ENCODE data around the gene POLD2.

Gene POLD2

DNA sequence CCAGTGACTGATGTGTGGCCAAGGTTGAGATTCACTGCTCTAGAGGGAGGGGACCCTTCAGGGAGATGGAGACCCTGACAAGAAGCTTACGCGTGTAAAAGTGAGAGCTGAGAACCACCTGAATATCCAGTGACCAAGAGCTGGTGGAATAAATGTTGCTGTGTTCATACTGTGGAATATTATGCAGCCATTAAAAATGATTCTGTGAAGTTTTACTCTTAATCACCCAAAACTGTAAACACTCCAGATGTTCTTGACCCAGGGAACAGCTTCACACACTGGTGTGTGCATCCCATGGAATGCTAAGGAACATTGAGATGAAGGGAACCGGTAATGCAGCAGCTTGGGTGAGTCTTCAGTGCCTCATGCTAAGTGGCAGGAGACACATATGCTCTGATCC, 36.7 kb downstream of the POLD2 start:
- H3K4me3 ChIP-seq (ENCODE audit: low read depth, low read length): no peak overlapping the region
- ChIA-PET POLR2A (interaction anchor here (1.2 kb wide), 1 partner anchor 37 kb away, joined by 3 read pairs; the partner anchor contains the start of gene POLD2), CTCF (interaction anchor here (0.7 to 2.2 kb wide), 6 partner anchors 8 to 155 kb away, joined by 3 to 15 read pairs (median 3); no protein-coding TSS in a partner anchor)
- TF ChIP-seq, protein P1, sequence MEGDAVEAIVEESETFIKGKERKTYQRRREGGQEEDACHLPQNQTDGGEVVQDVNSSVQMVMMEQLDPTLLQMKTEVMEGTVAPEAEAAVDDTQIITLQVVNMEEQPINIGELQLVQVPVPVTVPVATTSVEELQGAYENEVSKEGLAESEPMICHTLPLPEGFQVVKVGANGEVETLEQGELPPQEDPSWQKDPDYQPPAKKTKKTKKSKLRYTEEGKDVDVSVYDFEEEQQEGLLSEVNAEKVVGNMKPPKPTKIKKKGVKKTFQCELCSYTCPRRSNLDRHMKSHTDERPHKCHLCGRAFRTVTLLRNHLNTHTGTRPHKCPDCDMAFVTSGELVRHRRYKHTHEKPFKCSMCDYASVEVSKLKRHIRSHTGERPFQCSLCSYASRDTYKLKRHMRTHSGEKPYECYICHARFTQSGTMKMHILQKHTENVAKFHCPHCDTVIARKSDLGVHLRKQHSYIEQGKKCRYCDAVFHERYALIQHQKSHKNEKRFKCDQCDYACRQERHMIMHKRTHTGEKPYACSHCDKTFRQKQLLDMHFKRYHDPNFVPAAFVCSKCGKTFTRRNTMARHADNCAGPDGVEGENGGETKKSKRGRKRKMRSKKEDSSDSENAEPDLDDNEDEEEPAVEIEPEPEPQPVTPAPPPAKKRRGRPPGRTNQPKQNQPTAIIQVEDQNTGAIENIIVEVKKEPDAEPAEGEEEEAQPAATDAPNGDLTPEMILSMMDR (IDR thresholded peaks at IDR 0.05; ENCODE audit: insufficient read depth, low read length, missing control alignments): no peak
- no peak for DNase-seq (ENCODE audit: low read depth, low spot score)

GRCh38 chr7:44085546-44085945, 37.8 kb downstream of the POLD2 start:
- ChIA-PET CTCF (interaction anchor here (1.1 to 2.2 kb wide), 3 partner anchors 13 to 108 kb away, joined by 3 to 15 read pairs (median 10); no protein-coding TSS in a partner anchor), POLR2A (no interaction called here)
- DNase-seq (ENCODE audit: low read depth, low spot score): no peak
- TF ChIP-seq, protein P1 (IDR thresholded peaks at IDR 0.05; ENCODE audit: insufficient read depth, low read length, missing control alignments): peak; percentile 12
- H3K4me3 ChIP-seq (ENCODE audit: low read depth, low read length): no peak overlapping the region

DNA sequence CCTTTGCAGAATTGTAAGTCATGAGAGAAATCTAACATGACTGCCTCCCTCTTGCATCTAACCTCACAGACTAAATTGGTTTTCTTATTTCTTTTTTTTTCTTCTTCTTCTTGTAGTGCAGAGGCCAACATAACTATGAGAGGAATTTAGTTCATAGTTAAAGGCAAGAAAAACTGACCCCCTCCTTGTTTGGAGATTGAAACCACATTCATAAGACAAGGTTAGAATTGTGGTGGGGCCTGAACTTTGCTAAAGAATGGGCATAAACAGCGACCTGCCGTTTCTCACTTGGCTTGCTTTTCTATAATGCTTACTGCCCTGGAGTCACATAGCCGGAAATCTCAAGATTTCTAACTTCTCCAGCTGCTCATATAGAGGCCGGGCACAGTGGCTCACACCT, 38.6 kb downstream of the POLD2 start:
- TF ChIP-seq, protein P1 (IDR thresholded peaks at IDR 0.05; ENCODE audit: insufficient read depth, low read length, missing control alignments): no peak
- H3K4me3 ChIP-seq (ENCODE audit: low read depth, low read length): no peak overlapping the region; the same call in 1 of the 2 replicates
- no peak for DNase-seq (ENCODE audit: low read depth, low spot score)
- ChIA-PET CTCF (interaction anchor here (1.1 to 2.2 kb wide), 4 partner anchors 12 to 108 kb away, joined by 3 to 15 read pairs (median 7); no protein-coding TSS in a partner anchor), POLR2A (no interaction called here)

- ChIA-PET CTCF (interaction anchor here (1.2 kb wide), 1 partner anchor 14 kb away, joined by 4 read pairs; no protein-coding TSS in a partner anchor), POLR2A (interaction anchor here (1.0 kb wide), 1 partner anchor 17 kb away, joined by 3 read pairs; no protein-coding TSS in a partner anchor)
- DNase-seq (ENCODE audit: low read depth, low spot score): no peak
- TF ChIP-seq, protein P1 (IDR thresholded peaks at IDR 0.05; ENCODE audit: insufficient read depth, low read length, missing control alignments): no peak
- H3K4me3 ChIP-seq (ENCODE audit: low read depth, low read length): no peak overlapping the region
Measured at GRCh38 chr7:44083796-44084195, 39.6 kb downstream of the POLD2 start.

GRCh38 chr7:44082541-44083207, 40.7 kb downstream of the POLD2 start:
- DNase-seq (ENCODE audit: low read depth, low spot score): peak; percentile 93
- TF ChIP-seq, protein P1 (IDR thresholded peaks at IDR 0.05; ENCODE audit: insufficient read depth, low read length, missing control alignments): no peak
- CTCF ChIA-PET: no interaction called here
- peak overlapping the region; percentile 83 for H3K4me3 ChIP-seq (ENCODE audit: low read depth, low read length)
- POLR2A ChIA-PET: no interaction called here

GRCh38 chr7:44081266-44081748, 42.0 kb downstream of the POLD2 start:
- POLR2A ChIA-PET: interaction anchor here (1.5 kb wide), 1 partner anchor 21 kb away, joined by 3 read pairs; no protein-coding TSS in a partner anchor
- no peak for DNase-seq (ENCODE audit: low read depth, low spot score)
- CTCF ChIA-PET: interaction anchor here (0.8 to 2.2 kb wide), 9 partner anchors 9 to 130 kb away, joined by 3 to 12 read pairs (median 5); partner anchors contain the start of gene YKT6

More at GRCh38 chr7:44081266-44081748, 42.0 kb downstream of the POLD2 start:
- peak overlapping the region; percentile 83 for H3K4me3 ChIP-seq (ENCODE audit: low read depth, low read length)
- TF ChIP-seq, protein P1 (IDR thresholded peaks at IDR 0.05; ENCODE audit: insufficient read depth, low read length, missing control alignments): no peak

All from AG04449 (cell line).